BE2C (cell line): ENCODE data around the gene TSPAN5.

Experiments used
- DNase-seq: peaks from one replicate; pipeline ENCODE4 v3.0.0-alpha.2; 2020
- H3K27me3 ChIP-seq: fragments of 250-450 bp; sonication (Bioruptor Pico); 2 replicates; pipeline ENCODE4 v1.5.1; 2020; ENCODE audit warnings: mild to moderate bottlenecking
- H3K36me3 ChIP-seq: fragments of 250-450 bp; sonication (Bioruptor Pico); 2 replicates; pipeline ENCODE4 v1.5.1; 2020; ENCODE audit warnings: mild to moderate bottlenecking
- H3K4me1 ChIP-seq: fragments of 250-450 bp; sonication (Bioruptor Pico); 2 replicates; pipeline ENCODE4 v1.5.1; 2020
- H3K4me3 ChIP-seq: 2 replicates; pipeline ENCODE4 v1.5.1; 2011; ENCODE audit warnings: low read depth, low read length
- H3K9me3 ChIP-seq: fragments of 250-450 bp; sonication (Bioruptor Pico); 2 replicates; pipeline ENCODE4 v1.5.1; 2020
- TF ChIP-seq, protein P1 (sequence below): IDR thresholded peaks from 2 replicates; pipeline ENCODE4 v1.5.1; 2012; ENCODE audit warnings: mild to moderate bottlenecking, low read depth, low read length

The TSPAN5 gene

DNA sequence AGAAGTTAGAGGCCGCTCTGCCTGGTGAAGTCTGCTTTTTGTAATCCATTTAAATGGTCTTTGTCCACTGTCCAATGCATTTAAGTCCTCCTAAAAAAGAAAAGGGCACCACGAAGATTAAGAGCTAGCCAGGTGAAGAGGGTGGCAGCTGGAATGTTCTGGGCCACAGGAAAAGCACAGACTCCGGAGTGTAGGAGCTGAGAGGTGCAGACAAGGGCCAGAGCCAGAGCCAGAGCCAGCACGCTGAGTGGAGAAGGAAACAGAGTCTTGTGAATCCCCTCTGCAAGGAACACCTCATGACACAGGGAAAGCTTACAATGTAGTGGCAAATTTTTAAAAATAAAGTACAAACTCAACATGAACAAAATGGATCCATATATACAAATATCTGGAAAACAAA is 83.6 kb downstream of the TSPAN5 start:
- TF ChIP-seq, protein P1, sequence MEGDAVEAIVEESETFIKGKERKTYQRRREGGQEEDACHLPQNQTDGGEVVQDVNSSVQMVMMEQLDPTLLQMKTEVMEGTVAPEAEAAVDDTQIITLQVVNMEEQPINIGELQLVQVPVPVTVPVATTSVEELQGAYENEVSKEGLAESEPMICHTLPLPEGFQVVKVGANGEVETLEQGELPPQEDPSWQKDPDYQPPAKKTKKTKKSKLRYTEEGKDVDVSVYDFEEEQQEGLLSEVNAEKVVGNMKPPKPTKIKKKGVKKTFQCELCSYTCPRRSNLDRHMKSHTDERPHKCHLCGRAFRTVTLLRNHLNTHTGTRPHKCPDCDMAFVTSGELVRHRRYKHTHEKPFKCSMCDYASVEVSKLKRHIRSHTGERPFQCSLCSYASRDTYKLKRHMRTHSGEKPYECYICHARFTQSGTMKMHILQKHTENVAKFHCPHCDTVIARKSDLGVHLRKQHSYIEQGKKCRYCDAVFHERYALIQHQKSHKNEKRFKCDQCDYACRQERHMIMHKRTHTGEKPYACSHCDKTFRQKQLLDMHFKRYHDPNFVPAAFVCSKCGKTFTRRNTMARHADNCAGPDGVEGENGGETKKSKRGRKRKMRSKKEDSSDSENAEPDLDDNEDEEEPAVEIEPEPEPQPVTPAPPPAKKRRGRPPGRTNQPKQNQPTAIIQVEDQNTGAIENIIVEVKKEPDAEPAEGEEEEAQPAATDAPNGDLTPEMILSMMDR: no peak
- no peaks in the 10 kb centered on the region for H3K9me3 ChIP-seq
- no peak for DNase-seq
- no peak overlapping the region for H3K4me3 ChIP-seq
- H3K27me3 ChIP-seq: no peaks in the 10 kb centered on the region
- no peaks in the 10 kb centered on the region for H3K4me1 ChIP-seq
- H3K36me3 ChIP-seq: no peaks in the 10 kb centered on the region

DNA sequence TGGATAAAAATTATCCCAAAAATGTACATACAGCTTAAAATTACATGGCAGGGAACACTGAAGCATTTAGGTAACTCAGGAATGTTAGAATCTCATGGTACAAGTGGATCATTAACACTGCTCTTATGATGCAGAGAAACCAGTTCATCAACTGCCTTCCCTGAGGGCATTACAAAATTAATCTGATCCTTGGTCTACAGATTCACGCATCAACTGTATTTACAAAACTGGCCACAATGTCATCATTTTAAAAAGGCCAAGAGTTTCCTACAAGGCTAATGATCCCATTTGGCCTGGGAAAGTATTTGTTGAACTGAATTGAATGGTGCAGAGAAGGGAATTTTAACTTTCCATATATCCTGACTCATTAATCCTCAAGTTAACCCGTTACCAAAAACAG is 84.6 kb downstream of the TSPAN5 start:
- TF ChIP-seq, protein P1: no peak
- H3K4me3 ChIP-seq: no peak overlapping the region
- no peaks in the 10 kb centered on the region for H3K9me3 ChIP-seq
- no peak for DNase-seq
- H3K27me3 ChIP-seq: no peaks in the 10 kb centered on the region
- no peaks in the 10 kb centered on the region for H3K36me3 ChIP-seq
- no peaks in the 10 kb centered on the region for H3K4me1 ChIP-seq

DNA sequence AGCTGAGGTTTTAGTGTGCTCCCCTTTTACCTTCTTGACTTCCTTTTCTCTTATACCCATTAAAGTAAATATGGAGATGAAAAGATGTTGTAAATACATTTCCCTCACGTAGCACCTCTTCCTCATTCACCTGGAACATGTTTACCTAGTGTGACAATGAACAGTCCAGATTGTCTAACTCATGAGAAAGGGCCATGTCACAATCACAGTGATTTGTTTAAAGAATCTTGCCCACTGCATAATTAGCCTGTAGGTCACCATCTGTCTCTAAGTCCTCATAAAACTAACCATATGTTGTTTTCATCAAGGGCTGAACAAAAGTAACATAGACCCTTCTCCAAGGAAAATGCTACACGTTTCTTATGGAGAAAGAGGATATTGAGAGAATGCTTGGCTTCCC is 85.7 kb downstream of the TSPAN5 start:
- Histone ChIP-seq H3K27me3 (no peaks in the 10 kb centered on the region), H3K9me3 (no peaks in the 10 kb centered on the region), H3K36me3 (no peaks in the 10 kb centered on the region), H3K4me1 (no peaks in the 10 kb centered on the region), H3K4me3 (no peak overlapping the region)
- DNase-seq: no peak
- TF ChIP-seq, protein P1: no peak

DNA sequence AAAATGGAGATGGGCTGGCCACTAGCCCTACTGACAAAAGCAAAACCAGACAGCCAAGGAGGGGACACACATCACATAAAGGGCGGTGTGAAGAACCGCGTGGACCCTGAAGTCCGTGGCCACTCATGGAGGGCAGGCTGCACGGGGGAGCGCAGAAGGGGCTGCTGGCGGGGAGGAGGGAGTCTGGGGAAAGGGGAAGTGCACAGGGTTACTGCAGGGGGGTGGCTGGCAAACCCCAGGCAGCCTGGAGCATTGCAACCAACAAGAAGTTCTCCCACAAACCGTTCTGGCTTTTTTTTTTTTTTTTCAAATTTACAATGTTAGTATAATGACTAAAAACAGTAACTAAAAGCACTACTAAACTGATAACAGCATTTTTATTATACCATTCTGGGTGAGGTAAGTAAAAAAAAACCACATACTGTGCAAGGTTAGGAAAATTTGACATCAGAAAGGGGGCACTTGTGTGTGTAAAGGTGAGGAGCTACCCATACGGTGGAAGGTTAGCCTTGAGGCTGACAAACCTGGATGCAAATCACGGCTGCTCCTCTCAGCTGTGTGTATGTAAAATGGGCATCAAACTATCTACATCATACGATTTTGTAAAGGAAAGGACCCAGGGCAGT is 87.1 kb downstream of the TSPAN5 start:
- H3K36me3 ChIP-seq: no peaks in the 10 kb centered on the region
- no peaks in the 10 kb centered on the region for H3K9me3 ChIP-seq
- H3K4me1 ChIP-seq: no peaks in the 10 kb centered on the region
- no peak for DNase-seq
- no peaks in the 10 kb centered on the region for H3K27me3 ChIP-seq
- TF ChIP-seq, protein P1: no peak
- no peak overlapping the region for H3K4me3 ChIP-seq

DNA sequence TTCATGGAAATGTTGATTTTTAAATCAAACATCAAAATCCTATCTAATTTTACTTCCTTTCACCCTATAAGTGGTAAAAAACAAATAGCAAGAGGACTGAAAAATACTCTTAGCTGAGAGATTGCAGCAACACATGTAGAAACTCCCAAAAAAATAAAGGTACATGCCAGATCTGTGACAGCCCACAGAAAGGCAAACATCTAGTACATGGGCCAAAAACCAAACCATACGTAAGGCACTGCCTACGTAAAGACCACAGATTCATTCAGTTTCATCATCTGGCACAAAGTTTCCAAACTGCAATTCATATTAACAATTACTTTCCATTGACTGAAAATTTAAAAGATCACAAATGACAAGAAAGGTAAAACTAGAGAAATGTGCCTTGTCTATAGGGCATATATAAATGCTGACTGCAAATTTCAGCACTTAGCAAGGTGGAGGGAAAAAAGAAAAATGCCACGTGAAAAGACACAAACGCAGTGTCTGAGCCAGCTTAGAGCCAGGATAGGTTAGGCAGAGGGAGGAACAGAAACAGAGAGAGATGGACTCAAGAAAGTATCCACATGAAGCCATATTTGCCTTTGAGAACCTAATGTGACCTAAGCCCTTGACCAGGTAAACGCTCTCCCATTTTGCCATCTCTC is 88.1 kb downstream of the TSPAN5 start:
- H3K4me1 ChIP-seq: no peaks in the 10 kb centered on the region
- no peaks in the 10 kb centered on the region for H3K27me3 ChIP-seq
- no peaks in the 10 kb centered on the region for H3K36me3 ChIP-seq
- no peaks in the 10 kb centered on the region for H3K9me3 ChIP-seq
- H3K4me3 ChIP-seq: no peak overlapping the region
- TF ChIP-seq, protein P1: no peak
- DNase-seq: no peak

DNA sequence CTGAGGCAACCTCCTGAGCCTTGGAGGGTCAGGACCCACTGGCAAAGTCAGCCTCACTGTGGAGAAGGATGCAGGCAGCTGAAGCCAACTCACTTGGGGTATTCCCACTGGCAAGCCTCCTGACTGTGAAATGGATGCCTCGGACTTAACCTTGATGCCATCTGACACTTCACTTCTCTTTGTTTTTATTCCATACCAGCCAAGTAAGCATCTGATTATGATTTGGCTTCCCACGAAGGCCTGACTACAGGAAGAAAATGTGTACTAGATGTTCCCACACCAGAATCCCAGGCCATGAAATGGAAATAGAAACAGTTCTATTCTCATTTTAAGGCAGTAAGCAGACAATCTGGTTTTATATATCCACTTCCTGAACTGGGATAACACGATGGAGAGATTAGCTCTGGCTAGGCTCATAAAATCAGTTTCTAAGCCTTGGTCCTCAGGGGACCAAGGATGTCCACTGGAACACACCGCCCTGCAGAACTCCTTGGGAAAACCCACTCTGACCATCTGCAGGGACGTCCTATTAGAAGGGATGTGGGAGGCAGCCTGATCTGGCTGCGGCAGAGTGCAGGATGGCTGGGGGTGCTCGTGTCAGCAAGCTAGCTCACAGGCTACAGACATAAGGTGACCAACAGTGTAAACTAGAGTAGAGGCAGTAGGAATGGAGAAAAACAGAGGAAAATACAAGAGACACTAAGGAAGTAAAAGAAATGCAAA is 89.3 kb downstream of the TSPAN5 start:
- DNase-seq: no peak
- H3K27me3 ChIP-seq: no peaks in the 10 kb centered on the region
- no peaks in the 10 kb centered on the region for H3K4me1 ChIP-seq
- H3K36me3 ChIP-seq: no peaks in the 10 kb centered on the region
- H3K4me3 ChIP-seq: no peak overlapping the region
- no peaks in the 10 kb centered on the region for H3K9me3 ChIP-seq
- TF ChIP-seq, protein P1: no peak
